HG03342 (cell line): ENCODE measurements around the gene RPUSD3.
"Not testable (repeated sequence)": the region's sequence is repeated elsewhere in the genome, so short reads cannot be mapped to it uniquely, and the experiment has no call there.

Source experiments
- ATAC-seq: cut with Tn5 transposase; IDR thresholded peaks from one replicate; pipeline ENCODE4 v1.9.1; 2021; ENCODE audit warnings: mild to moderate bottlenecking, moderate library complexity; ENCODE audit not compliant: unreplicated experiment

Gene RPUSD3

GRCh38 chr3:9865125-9865637 lies 21.4 kb upstream of the RPUSD3 start:
- ATAC-seq = not testable (repeated sequence)

GRCh38 chr3:9864200-9864927 lies 20.6 kb upstream of the RPUSD3 start:
- no peak for ATAC-seq

- ATAC-seq = no peak
These were observed 19.4 kb upstream of the RPUSD3 start for GRCh38 chr3:9863058-9863772.

- no peak for ATAC-seq
These were observed 18.7 kb upstream of the RPUSD3 start for GRCh38 chr3:9862391-9863057.

GRCh38 chr3:9861626-9862130 lies 17.9 kb upstream of the RPUSD3 start:
- no peak for ATAC-seq

GRCh38 chr3:9861201-9861600 lies 17.4 kb upstream of the RPUSD3 start:
- ATAC-seq = no peak

- ATAC-seq = no peak
These were observed 15.8 kb upstream of the RPUSD3 start for GRCh38 chr3:9859530-9860025.

- ATAC-seq = no peak
These were observed 11.8 kb upstream of the RPUSD3 start for GRCh38 chr3:9855594-9855993.

- ATAC-seq = not testable (repeated sequence)
These were observed 10.6 kb upstream of the RPUSD3 start for GRCh38 chr3:9854291-9854940.

- ATAC-seq = no peak
These were observed 8.7 kb upstream of the RPUSD3 start for GRCh38 chr3:9852528-9852927.

- not testable (repeated sequence) for ATAC-seq
These were observed 8.1 kb upstream of the RPUSD3 start for GRCh38 chr3:9851926-9852325.

- ATAC-seq = not testable (repeated sequence)
These were observed 7.6 kb upstream of the RPUSD3 start for GRCh38 chr3:9851383-9851782.

GRCh38 chr3:9848860-9849259 lies 5.1 kb upstream of the RPUSD3 start:
- ATAC-seq = not testable (repeated sequence)

GRCh38 chr3:9847870-9848269 lies 4.1 kb upstream of the RPUSD3 start:
- not testable (repeated sequence) for ATAC-seq

- ATAC-seq = no peak
These were observed 3.2 kb upstream of the RPUSD3 start for GRCh38 chr3:9846931-9847488.

- ATAC-seq = no peak
These were observed 2.4 kb upstream of the RPUSD3 start for GRCh38 chr3:9846231-9846630.

- ATAC-seq = no peak
These were observed 2.8 kb downstream of the RPUSD3 start for GRCh38 chr3:9841015-9841414.

GRCh38 chr3:9838856-9839255 lies 5.0 kb downstream of the RPUSD3 start:
- ATAC-seq = no peak

GRCh38 chr3:9837701-9838582 lies 5.9 kb downstream of the RPUSD3 start:
- no peak for ATAC-seq
